HK-2 (cell line): Measurements from ENCODE around the gene SPAG4.

ENCODE experiments used
- DNase-seq: peaks from one replicate; pipeline ENCODE4 v3.0.0-alpha.2; 2018; ENCODE audit not compliant: unreplicated experiment

SPAG4 gene

DNA sequence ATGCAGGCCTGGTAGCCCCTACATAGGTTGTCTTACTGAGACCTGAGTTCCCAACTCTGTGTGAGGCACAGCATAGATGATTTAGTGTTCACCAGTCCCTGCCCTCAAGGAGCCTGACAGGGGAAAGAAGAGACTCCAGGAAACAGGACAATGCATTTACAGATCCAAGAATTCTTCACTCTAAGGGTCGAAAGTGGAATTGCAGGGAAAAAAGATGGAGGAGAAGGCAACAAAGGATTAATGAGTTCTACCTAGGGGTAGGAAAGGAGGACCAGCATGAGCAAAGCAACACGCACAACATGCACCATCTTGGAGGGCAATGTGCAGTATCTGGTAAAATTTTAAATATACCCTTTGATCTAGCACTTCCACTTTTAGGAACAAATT, 5.9 kb downstream of the SPAG4 start:
- no peak for DNase-seq

GRCh38 chr20:35625584-35626385, 10.2 kb downstream of the SPAG4 start:
- no peak for DNase-seq

DNA sequence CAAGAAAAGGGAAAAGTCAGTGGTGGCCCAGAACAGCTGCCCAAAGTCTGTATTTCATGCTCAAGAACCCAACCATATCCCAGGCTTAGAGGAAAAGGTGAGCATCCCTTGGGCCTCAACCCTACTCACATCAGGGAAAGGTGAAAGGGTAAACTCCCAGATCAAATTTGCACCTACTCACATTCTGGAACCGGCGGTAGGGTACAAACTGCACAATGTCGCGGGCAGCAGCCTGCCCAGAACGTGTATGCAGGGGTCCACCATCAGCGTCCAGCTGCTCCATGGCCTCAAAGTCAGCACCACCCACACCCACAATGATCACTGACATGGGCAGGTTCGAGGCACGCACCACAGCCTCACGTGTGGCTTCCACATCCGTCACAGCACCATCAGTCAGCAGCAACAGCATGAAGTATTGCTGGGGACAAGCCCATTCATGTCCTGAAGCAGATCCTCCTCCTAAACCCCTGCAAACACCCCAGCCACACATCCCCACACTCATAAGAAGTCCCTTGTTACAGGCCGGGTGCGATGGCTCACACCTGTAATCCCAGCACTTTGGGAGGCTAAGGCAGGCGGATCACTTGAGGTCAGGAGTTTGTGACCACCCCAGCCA, 10.9 kb downstream of the SPAG4 start:
- DNase-seq = no peak

GRCh38 chr20:35627121-35627520, 11.5 kb downstream of the SPAG4 start:
- DNase-seq = no peak

GRCh38 chr20:35629427-35630145, 14.0 kb downstream of the SPAG4 start:
- no peak for DNase-seq

DNA sequence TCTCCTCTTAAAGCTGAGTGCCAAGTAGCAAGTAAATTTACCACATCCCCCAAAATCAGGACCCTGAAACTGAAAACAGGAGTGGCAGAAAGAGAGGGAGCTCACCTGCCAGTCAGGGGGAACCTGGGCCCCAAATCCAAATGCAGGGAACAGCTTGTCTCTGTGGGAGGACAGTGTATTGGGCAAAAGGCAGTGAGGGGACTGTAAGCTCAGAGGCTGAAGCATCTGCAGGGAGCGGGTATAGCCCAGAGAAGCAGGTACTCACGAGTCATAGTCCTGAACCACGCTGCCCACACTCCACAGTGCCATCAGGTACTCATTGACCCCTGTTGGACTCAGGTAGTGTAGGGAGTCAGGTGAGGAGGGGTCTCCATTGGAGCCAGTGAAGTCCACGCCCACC, 15.0 kb downstream of the SPAG4 start:
- no peak for DNase-seq

DNA sequence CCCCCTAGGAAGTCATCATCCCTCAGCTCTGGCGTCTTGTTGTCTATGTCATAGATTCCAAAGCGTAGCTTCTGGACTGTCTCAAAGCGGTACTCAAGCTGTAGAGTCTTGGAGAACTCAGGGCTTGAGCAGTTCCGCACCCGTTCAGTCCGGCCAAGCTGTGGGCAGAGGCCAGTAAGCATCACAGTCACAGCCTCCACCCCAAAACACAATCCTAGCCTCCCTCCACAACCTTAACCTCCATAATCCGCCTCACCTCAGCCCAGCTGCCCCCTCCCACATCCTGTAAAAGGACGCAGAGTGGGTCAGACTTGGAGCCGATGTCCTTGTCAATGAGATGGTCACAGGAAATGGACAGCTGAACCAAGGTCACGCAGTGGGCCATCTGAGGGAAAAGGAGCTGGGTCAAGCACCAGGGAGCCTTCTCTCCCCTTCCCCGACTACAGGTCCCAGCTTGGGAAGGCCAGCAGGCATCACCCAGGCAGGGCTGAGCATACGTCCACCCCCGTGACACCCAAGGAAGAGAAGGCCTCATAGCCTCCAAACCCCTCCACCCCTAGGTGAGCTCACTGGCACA, 17.0 kb downstream of the SPAG4 start:
- DNase-seq = no peak

DNA sequence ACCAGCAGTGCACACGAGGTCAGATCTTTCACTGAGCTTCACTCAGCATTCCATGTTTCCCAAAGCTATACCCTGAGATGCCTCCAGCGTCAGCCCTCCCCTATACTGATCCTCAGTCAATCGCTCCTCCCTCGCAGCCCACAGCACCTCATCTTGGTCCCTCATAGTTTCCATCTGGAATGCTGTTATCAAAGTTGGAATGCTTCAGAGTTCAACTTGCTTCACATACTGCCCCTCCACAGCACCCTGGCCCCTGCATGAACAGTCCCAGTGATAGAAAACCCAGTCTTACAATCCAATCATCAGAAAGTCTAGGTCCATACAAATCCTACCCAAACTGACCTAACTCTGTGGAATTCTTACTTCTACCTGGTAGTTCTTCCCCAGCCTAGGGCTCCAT, 20.0 kb downstream of the SPAG4 start:
- DNase-seq = no peak

GRCh38 chr20:35636095-35636494, 20.5 kb downstream of the SPAG4 start:
- no peak for DNase-seq

DNA sequence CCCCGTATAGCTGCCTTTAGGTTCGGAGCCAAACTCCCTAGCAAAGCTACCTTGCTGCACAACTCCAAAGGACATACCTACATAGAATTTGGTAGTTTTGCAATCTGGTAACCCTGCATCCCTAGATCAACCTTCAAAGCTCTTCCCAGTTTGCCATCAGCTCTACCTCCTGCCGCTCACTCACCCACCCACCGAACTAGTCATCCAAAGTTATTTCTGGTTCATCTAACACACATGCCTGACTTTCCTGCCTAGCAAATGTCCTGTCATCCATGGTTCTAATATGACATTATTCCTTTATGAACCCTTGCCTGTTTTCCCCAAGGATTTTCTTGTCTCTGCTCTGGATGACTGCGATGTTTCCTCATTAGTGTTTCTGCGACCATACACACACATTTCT, 21.6 kb downstream of the SPAG4 start:
- no peak for DNase-seq

DNA sequence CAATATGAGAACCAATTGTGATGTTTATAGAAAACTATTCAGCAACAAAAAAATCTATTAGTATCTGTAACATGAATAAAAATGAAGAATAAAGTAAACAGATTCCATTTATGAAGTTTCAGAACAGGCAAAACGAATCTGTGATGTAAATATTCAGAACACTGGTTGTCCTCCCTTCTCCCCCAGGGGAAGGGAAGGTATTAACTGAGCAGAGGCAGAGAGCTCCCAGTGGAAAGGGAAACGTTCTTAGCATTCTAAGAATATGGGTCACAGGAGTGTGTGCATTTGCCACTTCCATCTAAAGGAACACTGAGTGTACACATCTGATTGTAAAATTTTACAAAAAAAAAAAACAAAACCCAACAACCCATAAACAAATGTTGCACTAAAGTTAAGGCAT, 23.1 kb downstream of the SPAG4 start:
- DNase-seq = no peak

DNA sequence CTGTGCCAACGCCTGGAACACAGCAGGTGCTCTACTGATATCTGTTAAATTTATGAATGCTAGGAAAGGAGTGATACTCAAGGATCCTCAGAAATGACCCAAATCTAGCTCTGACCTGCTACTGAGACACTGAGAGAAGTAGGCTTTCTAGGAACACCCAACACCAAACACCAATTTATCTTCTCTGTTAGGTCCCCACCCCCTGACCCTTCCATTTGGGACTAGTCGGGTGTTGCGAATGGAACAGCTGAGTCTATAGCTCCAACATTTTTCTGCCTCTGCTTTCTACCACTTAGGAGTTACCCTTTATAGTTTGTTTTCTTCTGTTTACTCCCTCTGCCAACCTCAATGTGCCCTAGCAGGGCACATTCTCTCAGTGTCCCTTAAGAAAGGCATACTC, 25.1 kb downstream of the SPAG4 start:
- no peak for DNase-seq

DNA sequence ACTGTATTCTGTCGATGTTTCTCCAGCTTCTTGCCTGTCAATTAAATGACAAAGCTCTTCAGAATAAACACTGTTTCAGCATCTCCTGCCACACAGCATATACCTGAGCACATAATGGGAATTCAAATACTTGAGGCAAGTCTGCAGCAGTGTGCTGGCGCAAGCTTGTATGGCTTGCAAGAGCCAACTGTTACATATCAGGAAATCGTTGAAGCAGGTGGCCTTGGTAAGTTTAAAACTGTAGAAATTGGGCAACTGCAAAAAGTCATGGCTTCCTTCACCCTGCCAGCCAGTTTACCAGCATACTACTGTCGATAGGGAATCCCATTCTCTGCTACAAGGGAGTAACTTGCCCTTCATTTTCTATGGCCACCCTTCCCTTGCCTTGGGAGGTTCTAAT, 26.1 kb downstream of the SPAG4 start:
- no peak for DNase-seq

DNA sequence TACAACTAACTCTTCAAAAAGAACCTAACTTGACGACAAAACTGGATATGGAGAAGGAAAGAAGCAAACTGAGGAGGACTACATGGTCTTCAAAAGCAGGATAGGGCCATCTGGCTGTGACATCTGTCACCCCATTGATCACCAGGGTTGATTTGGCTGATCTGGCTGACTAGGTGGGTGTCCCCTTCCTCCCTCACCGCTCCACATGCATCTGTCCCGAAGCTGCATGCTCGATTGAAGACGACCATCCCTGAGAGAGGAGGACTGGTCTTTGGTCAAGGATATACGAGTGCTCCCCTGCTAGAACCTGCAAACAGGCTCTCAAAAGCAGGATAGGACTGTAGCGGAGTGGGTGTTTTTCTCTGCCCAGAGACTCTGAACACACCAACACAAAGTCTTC, 27.4 kb downstream of the SPAG4 start:
- DNase-seq = no peak

- no peak for DNase-seq
Observed at GRCh38 chr20:35644806-35645205, 29.2 kb downstream of the SPAG4 start.

DNA sequence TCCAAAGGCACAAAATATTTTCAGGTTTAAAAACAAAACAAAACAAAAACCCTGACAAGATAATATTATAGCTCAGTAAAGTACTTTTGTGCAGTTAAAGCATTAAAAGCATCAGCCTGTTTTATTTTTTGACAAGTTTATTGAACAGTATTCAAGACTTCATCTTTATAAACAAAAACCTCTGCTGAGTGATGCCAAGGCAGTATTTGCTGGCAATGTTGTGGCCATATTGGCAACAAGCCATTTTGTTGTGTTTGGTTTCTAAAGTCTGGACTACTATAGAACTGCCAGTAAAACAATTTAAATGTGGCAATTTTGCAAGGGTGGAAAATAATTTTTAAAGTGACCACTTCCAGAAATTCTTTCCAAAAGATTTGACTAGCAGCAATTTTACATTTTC, 33.2 kb downstream of the SPAG4 start:
- DNase-seq = no peak

DNA sequence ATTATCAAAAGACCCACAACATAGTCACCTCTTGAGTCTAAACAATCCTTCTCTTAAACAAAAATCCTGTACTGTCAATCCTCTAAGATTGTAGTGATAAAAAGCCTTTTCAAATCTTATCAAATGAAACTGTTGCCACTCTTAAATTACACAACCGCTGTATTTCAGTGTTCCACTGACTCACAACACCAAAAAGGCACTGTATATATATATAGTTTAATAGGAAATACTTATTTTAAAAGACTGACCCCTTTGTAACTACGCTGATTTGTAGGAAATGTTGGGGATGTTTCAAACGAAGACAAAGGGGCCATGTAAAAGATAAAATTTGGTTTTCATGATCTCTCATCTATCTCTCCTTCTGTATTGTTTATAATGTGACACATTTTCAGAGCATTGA, 35.0 kb downstream of the SPAG4 start:
- DNase-seq = no peak

DNA sequence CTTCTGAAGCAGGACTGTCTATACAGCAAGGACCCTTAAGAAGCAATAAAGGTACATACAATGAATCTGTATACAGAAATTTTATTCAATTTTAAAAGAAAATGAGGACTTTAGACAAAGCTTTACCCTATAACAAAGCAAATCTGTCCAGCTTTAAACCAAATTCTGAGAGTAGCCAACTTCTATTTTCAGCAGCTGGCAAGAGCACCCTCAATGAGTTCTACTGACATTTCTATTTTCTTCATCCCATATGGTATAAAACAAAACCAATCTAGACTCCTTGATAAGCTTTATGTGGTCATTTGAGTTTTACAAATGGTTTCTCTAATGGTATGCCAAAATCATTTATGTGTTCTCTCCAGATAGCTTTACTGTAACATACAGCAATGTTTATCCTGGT, 36.3 kb downstream of the SPAG4 start:
- DNase-seq = no peak

GRCh38 chr20:35652641-35653429, 37.2 kb downstream of the SPAG4 start:
- no peak for DNase-seq

DNA sequence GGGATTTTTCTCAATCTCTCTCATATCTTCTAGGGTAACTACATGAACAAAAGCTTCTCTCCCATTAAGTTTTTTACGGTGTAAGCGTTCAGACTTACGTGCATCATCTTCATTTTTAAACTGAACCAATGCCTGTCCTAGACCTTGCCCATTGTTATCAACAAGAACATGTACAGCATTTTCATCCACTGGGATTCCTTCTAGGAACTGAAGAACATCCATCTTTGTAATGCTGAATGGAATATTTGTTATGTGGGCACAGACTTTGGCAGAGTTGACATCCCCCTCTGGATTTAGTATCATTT, 37.8 kb downstream of the SPAG4 start:
- no peak for DNase-seq

DNA sequence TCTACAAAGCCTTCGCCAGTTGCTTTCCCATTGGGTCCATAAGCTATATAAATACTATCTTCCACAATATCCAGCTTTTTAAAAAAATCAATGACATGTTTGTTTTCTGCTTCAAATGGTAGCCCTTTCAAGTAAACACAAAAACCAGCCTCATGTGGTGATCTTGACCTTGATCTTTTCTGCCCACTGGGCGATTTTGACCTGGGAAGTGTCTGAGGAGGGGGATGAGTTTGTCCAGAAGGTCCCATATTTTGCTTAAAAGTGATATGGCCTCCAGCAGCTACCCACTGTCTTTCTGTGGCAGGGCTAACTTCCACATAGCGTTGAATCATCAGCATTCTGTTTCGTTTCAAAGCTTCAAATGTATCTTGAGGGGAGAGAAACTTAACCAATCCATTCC, 38.3 kb downstream of the SPAG4 start:
- no peak for DNase-seq

DNA sequence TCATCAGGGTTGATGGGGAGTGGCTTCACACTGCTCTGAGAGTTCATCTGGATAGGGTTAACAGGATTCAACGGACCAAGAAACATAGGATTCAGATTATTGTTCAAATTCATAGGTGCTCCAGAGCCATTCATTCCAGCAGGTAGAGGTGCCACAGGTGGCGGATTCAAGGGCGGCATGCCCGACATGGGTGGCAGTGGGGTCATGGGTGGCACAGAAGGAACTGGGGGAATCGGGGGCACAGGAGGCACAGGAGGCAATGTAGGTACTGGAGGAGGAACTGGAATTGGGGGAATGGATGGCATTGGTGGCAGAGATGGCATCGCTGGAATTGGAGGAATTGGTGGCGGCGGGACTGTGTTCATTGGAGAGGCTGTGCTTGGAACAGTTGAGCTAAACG, 38.8 kb downstream of the SPAG4 start:
- DNase-seq = no peak
